ENCODE measurements around the gene PEBP1.

The PEBP1 gene

DNA sequence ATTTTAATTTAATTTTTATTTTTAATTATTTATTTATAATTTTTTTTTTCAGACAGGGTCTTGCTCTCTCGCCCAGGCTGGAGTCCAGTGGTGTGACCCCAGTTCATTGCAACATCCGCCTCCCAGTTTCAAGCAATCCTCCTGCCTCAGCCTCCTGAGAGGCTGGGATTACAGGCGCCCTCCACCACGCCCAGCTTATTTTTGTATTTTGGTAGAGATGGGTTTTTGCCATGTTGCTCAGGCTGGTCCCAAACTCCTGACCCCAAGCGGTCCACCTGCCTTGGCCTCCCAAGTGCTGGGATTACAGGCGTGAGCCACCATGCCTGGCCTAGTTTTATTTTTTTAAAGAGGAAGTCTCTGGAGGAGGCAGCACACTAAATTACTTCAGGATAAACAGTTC, 13.7 kb upstream of the PEBP1 start:
- Histone ChIP-seq H3K27me3 (ENCODE audit: low read length) (no peaks in the 10 kb centered on the region), H3K4me3 (ENCODE audit: insufficient read depth, low read length, poor library complexity, severe bottlenecking) (no peak overlapping the region), H4K20me1 (ENCODE audit: low read depth, low read length) (no peaks in the 10 kb centered on the region), H3K9me2 (replicated peaks; ENCODE audit: insufficient read depth, low read length) (no peaks in the 10 kb centered on the region), H3K9me3 (ENCODE audit: insufficient read depth, low read length) (no peaks in the 10 kb centered on the region), H2AFZ (ENCODE audit: low read depth, low read length, severe bottlenecking) (no peak overlapping the region), H3K79me2 (ENCODE audit: insufficient read depth, low read length) (no peaks in the 10 kb centered on the region), H3K27ac (ENCODE audit: low read depth, low read length) (no peak overlapping the region), H3K36me3 (ENCODE audit: low read length) (no peaks in the 10 kb centered on the region), H3K9ac (ENCODE audit: low read length) (no peak overlapping the region), H3K4me2 (ENCODE audit: low read depth, low read length, poor library complexity, severe bottlenecking) (no peak overlapping the region), H3F3A (ENCODE audit: insufficient read depth) (peaks cover 5% of the 10 kb centered on the region; the same call in 1 of the 2 replicates)
- TF ChIP-seq EZH2phosphoT487 (conservative IDR thresholded peaks at IDR 0.05; ENCODE audit: low read length) = no peak
- TF ChIP-seq, protein P1, sequence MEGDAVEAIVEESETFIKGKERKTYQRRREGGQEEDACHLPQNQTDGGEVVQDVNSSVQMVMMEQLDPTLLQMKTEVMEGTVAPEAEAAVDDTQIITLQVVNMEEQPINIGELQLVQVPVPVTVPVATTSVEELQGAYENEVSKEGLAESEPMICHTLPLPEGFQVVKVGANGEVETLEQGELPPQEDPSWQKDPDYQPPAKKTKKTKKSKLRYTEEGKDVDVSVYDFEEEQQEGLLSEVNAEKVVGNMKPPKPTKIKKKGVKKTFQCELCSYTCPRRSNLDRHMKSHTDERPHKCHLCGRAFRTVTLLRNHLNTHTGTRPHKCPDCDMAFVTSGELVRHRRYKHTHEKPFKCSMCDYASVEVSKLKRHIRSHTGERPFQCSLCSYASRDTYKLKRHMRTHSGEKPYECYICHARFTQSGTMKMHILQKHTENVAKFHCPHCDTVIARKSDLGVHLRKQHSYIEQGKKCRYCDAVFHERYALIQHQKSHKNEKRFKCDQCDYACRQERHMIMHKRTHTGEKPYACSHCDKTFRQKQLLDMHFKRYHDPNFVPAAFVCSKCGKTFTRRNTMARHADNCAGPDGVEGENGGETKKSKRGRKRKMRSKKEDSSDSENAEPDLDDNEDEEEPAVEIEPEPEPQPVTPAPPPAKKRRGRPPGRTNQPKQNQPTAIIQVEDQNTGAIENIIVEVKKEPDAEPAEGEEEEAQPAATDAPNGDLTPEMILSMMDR (IDR thresholded peaks at IDR 0.05; ENCODE audit: insufficient read depth, low read length, poor library complexity, severe bottlenecking) = no peak

DNA sequence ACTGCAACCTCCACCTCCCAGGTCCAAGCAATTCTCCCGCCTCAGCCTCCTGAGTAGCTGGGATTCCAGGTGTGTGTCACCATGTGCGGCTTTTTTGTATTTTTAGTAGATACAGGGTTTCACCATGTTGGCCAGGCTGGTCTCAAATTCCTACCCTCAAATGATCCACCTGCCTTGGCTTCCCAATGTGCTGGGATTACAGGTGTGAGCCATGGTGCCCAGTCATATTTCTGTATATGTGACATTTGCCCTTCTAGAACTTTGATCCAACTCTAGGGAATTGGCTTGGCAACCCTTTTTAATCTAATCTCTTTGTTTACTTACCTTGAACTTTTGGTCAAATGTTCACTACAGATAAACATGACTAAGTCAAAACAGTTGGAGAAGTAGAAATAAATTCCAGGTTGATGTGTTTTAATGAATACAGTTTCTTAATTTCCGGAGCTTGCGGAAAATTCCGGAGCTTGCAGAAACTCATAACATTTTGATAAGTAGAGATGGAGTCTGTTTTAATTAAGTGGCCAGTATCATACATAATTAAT, 11.5 kb upstream of the PEBP1 start:
- no peak overlapping the region for H2AFZ ChIP-seq (ENCODE audit: low read depth, low read length, severe bottlenecking)
- H4K20me1 ChIP-seq (ENCODE audit: low read depth, low read length) = no peaks in the 10 kb centered on the region
- H3K36me3 ChIP-seq (ENCODE audit: low read length) = no peaks in the 10 kb centered on the region
- no peaks in the 10 kb centered on the region for H3K9me3 ChIP-seq (ENCODE audit: insufficient read depth, low read length)
- H3K4me2 ChIP-seq (ENCODE audit: low read depth, low read length, poor library complexity, severe bottlenecking) = no peak overlapping the region
- H3K9ac ChIP-seq (ENCODE audit: low read length) = no peak overlapping the region
- no peak overlapping the region for H3K4me3 ChIP-seq (ENCODE audit: insufficient read depth, low read length, poor library complexity, severe bottlenecking)
- no peaks in the 10 kb centered on the region for H3K27me3 ChIP-seq (ENCODE audit: low read length)
- H3F3A ChIP-seq (ENCODE audit: insufficient read depth) = peaks cover 5% of the 10 kb centered on the region; the same call in 1 of the 2 replicates
- H3K9me2 ChIP-seq (replicated peaks; ENCODE audit: insufficient read depth, low read length) = no peaks in the 10 kb centered on the region
- H3K79me2 ChIP-seq (ENCODE audit: insufficient read depth, low read length) = no peaks in the 10 kb centered on the region
- no peak overlapping the region for H3K27ac ChIP-seq (ENCODE audit: low read depth, low read length)
- TF ChIP-seq, protein P1 (IDR thresholded peaks at IDR 0.05; ENCODE audit: insufficient read depth, low read length, poor library complexity, severe bottlenecking) = no peak
- TF ChIP-seq EZH2phosphoT487 (conservative IDR thresholded peaks at IDR 0.05; ENCODE audit: low read length) = no peak

DNA sequence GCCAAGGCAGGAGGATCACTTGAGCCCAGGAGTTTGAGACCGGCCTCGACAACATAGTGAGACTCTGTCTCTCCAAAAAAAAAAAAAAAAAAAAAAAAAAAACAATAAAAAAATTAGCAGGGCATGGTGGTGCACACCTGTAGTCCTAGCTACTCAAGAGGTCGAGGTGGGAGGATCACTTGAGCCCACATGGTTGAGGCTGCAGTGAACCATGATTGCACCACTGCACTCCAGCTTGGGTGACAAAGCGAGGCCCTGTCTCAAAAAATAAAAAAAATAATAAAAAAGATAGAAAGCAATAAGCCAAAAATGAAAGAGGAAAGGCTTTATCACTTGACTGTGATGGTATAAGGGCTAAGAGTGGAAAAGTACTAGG, 10.2 kb upstream of the PEBP1 start:
- Histone ChIP-seq H2AFZ (ENCODE audit: low read depth, low read length, severe bottlenecking) (no peak overlapping the region), H3K27ac (ENCODE audit: low read depth, low read length) (no peak overlapping the region), H3K4me2 (ENCODE audit: low read depth, low read length, poor library complexity, severe bottlenecking) (no peak overlapping the region), H4K20me1 (ENCODE audit: low read depth, low read length) (no peaks in the 10 kb centered on the region), H3K79me2 (ENCODE audit: insufficient read depth, low read length) (no peaks in the 10 kb centered on the region), H3K9ac (ENCODE audit: low read length) (no peak overlapping the region), H3K9me3 (ENCODE audit: insufficient read depth, low read length) (no peaks in the 10 kb centered on the region), H3K36me3 (ENCODE audit: low read length) (no peaks in the 10 kb centered on the region), H3F3A (ENCODE audit: insufficient read depth) (no peaks in the 10 kb centered on the region), H3K27me3 (ENCODE audit: low read length) (no peaks in the 10 kb centered on the region), H3K9me2 (replicated peaks; ENCODE audit: insufficient read depth, low read length) (no peaks in the 10 kb centered on the region), H3K4me3 (ENCODE audit: insufficient read depth, low read length, poor library complexity, severe bottlenecking) (no peak overlapping the region)
- TF ChIP-seq, protein P1 (IDR thresholded peaks at IDR 0.05; ENCODE audit: insufficient read depth, low read length, poor library complexity, severe bottlenecking) = no peak
- TF ChIP-seq EZH2phosphoT487 (conservative IDR thresholded peaks at IDR 0.05; ENCODE audit: low read length) = no peak

Measured in SU-DHL-6 (cell line).